ENCODE measurements around the gene GRAMD4.
"Not testable (repeated sequence)": the region's sequence is repeated elsewhere in the genome, so short reads cannot be mapped to it uniquely, and the experiment has no call there.

GRCh38 chr22:46634973-46635685 is 14.9 kb downstream of the GRAMD4 start:
- TF ChIP-seq EZH2phosphoT487 (IDR thresholded peaks at IDR 0.05; ENCODE audit: insufficient read depth, low read depth); EZH2 (IDR thresholded peaks at IDR 0.05; ENCODE audit: insufficient read depth, poor library complexity, severe bottlenecking): not testable (repeated sequence)
